Esophagus squamous epithelium (tissue), 4 donors: Measurements from ENCODE around the gene SLC38A5.

Experiments used
- POLR2A ChIP-seq, 4 donors: fragments of 450-650 bp; IDR thresholded peaks; one replicate each; pipeline ENCODE4 v1.6.1; 2017; ENCODE audit warnings: antibody characterized with exemption in 4 of 4, mild to moderate bottlenecking in 4 of 4, moderate library complexity in 3 of 4
- TF ChIP-seq, protein P1 (sequence below), 6 experiments: fragments of 450-650 bp in 4 of 6; fragments of 200-600 bp in 2 of 6; sonication (generic) in 2 of 6; IDR thresholded peaks; one replicate each; pipeline ENCODE4 v1.5.1; 2016 to 2019; ENCODE audit warnings: antibody characterized with exemption in 6 of 6, mild to moderate bottlenecking in 4 of 6, moderate library complexity in 4 of 6

DNA sequence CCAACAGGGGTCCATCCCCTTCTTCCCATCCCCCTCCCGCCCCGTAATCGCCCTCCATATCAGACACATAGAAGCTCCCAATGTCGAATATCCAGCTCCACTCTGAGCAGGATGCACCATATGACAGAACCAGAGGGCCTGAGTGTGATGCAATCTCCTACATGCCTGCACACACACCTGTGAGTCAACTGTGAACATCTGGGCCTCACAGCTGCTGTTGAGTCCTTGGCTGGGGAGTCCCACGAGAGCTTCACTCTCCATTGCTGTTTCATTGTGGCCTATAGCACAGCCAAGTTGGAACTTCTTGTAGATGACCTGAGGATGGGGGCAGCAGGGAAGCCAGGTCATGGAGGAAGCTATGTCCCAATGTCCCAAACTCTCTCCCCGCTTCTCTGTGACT, 8.2 kb downstream of the SLC38A5 start:
- TF ChIP-seq, protein P1, sequence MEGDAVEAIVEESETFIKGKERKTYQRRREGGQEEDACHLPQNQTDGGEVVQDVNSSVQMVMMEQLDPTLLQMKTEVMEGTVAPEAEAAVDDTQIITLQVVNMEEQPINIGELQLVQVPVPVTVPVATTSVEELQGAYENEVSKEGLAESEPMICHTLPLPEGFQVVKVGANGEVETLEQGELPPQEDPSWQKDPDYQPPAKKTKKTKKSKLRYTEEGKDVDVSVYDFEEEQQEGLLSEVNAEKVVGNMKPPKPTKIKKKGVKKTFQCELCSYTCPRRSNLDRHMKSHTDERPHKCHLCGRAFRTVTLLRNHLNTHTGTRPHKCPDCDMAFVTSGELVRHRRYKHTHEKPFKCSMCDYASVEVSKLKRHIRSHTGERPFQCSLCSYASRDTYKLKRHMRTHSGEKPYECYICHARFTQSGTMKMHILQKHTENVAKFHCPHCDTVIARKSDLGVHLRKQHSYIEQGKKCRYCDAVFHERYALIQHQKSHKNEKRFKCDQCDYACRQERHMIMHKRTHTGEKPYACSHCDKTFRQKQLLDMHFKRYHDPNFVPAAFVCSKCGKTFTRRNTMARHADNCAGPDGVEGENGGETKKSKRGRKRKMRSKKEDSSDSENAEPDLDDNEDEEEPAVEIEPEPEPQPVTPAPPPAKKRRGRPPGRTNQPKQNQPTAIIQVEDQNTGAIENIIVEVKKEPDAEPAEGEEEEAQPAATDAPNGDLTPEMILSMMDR (IDR thresholded peaks at IDR 0.05): no peak
- TF ChIP-seq POLR2A (IDR thresholded peaks at IDR 0.05): no peak
